Bone marrow (tissue), 2 donors: Measurements from ENCODE around the gene NIN.
A peak's percentile ranks its signal among the peaks of the same experiment; 100 is the strongest.

Source experiments
- DNase-seq, 2 donors: peaks; one replicate each; lab custom pipeline; 2025; lab: John Stamatoyannopoulos, UW

Gene NIN

DNA sequence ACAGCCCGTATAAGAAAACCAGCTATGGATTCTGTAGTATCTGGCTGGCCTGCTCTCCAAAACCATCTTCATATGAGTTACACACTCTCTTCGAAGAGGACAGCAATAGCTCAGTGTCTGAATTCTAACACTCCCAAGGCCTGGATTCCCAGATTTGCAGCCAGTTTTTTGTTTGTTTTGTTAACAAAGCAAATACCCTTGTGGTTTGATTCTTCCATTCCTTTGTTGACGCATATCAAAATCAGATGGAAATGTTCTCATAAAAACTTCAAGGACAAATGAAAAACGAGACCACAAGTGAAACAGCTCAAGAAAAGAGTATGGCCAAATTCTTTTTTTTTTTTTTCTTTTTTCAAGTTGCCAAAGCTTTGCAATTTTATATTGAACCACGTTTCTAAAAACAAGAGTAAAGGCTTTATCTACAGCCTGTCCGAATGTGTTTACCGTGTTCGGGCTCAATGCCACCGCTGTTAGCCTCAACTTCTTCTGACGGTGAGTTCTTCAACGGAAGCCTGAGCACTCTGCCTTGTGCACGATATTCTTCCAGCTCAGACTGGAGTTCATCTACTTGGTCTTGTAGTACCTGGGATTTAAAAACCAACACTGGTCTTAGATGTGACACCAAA is 67.5 kb downstream of the NIN start:
- DNase-seq, result no peak

DNA sequence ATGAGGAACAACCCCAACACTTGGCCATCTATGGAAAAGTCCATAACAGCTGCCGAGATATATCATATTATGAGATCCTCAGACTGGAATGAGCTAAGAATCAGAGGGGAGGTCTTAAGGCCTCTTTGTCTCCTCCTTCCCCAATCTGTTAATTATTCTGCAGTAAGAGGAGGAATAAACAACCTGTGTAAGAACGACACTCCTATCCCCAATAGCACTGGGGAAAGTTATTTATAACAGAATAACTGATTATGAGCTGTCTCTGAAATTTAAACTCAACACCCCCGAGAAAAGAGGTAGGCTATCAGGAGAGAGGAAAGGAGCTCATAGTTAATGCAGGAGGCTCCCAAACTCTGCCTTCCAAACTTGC is 68.0 kb downstream of the NIN start:
- DNase-seq, result no peak

DNA sequence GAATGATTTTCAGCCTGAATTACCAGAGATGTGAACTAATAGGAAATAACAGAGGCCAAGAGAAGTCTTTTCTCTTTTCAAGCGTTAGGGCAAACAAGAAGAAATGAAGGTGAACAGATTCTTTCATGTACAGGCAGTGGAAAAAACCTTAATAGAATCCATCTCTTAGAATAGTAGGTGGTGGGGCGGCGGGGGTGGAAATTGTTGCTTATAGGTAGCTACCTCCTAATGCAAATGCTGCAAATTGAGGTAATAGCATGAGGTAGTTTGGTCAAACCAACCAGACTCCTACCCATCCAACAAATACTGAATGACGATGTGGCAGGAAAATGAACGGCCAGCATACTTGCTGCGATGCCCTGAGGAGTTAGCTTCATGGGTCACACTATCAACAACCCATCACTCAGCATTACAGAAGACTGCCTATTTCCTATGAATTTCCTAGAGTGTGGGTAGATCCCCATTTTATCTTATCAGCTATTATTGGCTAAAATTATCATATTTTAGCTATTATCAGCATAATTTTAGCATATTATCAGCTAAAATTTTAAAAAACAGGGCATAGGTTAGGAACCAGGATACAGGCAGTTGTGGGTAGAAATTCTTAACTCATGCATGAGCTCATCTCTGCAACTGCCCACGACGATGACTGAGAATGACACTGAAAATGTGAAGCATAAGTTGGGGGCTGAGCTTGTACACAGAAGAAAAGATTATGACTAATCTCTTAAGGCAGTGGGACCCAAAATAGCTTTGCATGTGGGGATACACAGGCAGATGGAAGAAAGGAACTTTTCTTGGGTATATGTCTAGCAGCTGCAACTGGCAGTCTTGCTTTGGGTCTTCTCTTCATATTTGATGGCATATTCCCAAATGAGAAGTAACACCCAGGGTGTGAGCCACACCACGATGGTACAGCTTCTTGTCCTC is 68.7 kb downstream of the NIN start:
- DNase-seq, result no peak

DNA sequence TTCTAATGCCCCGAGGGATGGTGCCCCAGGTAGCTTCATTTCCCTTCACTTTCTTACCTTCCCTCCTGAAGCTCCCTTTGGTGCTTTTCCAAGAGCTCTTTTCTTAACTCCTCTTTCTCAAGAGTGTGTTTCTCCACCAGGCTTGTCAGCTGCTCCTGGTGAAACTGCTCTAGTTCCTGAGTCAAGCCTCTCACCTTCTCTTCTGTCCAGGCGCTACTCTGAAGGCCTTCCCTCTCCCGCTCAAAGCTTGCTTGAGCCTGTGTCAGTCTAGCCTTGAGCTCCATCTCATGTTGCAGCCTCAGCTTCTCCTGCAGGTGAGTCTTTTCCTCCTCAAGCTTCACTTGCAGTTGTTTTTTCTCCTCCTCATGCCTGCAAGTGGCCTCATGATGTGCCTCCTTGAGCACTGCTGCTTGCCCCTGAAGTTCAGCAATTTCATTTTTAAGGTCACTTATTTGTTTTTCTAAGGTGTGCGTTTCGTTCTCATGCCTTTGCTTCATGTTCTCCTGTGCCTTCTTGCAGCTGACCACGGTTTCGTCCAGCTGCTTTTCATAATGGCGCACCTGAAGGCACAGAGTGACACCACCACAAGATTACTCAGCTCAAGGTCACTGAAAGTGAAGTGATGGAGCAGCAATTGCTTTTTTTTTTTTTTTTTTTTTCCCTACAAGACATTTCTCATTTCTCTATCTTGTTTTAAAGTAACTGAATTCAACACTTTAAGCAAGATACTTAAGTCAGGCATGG is 71.0 kb downstream of the NIN start:
- no peak for DNase-seq

DNA sequence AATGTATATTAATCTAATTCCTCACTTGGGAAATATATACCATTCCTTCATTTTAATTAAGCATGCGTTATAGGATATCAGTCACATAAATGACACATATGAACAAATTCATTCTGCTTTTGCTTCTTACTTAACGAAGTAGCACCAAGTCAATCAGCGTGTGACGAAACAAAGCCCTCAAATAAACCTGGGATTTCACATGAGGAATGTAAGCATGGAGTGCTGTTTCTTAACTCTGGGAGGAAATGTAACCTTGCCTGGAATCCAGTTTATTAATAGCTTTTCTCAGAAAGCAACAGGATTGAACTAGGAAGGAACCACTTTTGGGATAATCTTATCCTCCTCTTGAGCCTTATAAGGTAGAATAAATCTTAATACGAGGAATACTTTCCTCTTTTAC is 72.0 kb downstream of the NIN start:
- no peak for DNase-seq

DNA sequence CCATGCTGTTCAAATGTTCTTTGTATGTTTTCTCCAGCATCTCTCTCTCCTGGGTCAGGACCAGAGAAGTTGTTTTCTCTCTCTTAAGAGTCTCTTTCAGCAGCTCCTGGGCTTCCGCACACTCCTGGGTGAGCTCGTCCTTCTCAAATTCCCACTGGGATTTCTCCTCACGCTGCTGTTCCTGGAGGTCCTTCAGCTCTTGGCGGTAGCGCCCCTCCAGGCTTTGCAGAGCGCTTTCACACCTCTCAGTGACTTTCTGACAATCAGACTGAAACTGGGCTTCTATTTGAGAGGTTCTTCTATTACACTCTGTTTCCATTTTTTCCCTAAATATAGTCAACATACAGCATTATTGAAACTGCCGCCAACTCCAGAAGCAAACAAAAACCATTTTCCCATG is 72.7 kb downstream of the NIN start:
- no peak for DNase-seq

DNA sequence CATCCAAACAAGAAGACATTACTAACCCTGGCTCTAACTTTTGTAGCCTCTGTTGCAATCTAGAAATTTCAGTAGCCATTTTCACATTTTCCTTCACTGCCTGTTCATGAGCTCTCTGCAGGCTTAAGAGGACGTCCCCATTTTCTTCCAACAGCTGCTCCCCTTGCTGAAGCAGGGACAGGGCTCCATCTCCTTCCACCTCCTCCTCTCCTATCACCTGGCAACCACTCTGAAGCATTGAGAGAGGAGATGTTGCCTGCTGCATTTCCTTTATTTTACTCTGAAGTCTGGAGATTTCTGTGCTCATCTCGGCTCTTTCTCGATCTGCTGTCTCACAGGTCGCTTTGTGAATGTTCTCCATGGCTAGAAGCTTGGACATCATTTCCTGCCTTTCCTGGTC is 73.3 kb downstream of the NIN start:
- no peak for DNase-seq

DNA sequence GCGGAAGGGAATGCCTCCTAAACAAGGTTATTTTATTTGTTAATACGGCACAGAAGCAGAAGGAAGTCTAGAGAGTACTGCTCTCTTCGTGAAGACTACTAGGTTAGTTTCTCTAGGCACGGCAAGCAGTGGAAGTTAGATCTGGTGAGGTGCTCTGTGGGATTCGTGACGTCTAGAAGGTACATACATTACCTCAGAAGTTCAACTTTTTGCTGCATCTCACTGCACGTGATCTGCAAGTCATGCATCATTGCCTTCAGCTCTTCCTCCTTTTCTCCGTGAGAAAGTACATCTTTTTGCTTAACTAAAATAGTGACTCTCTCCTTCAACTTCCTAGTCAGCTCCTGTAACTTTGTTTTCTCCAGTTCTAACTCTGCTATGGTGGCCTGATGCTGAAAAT is 74.7 kb downstream of the NIN start:
- no peak for DNase-seq

DNA sequence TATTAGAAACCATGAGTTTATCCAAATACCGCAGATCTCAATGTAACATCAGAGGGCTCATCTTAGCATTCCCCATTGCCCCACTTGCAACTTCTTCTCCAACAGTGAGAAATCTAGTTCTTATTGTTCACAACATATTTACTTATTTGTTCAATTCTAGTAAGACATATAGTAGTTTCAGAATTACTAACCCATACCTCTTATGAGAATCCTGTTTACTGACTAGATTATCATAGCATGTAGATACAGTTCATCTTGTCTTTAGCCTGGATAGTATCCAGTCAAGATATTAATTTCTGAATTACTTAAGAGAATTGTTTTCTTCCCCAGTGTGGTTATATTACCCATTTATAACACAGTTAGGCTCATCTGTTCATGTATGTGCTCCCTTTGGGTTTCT is 80.6 kb downstream of the NIN start:
- no peak for DNase-seq

DNA sequence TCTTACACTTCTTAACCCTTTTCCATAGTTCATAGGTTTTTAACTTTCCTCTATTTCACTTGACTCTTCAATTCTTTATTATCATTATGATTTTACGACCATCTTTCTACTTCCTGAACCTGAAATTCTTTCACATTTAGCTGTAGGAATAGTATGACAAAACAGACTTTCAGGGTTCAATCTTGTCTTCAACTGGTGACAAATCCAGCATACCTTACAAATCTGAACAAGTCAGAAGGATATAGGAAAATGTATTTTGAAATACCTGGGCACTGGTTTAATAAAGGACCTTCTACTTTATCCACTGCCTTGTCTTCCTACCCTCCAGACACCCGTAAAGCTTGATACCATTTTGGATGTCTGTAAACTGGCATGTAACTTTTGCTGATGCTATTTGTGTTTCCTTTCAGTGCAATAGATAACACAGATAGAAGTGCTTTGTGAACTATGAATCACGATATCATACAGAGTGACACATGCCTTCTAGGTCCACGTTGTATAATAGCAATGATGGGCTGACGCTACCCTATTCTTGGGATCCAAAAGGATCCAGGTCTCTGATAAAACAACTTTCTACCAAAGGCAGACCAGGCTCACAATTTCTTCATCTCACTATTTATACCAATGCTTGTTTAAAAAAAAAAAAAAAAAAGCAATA is 85.4 kb downstream of the NIN start:
- DNase-seq, result no peak

DNA sequence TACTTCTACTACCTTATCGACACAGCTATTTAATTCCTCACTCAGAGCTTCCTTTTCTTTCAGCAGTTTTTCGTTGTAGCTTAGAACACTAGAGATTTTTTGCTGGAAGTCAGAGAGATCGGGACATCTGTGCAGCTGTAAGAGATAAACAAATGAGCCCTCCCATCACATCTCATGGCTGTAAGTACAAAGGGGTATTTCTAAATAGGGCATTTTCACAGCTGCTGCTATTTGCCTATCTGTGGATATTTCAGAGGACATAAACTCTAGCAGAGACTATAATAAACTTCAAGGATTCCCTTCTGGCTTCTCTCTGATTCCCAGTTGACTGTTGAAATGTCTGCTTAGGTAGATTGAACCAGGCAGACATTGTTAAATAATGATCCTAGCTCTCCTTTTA is 86.7 kb downstream of the NIN start:
- DNase-seq, result no peak

DNA sequence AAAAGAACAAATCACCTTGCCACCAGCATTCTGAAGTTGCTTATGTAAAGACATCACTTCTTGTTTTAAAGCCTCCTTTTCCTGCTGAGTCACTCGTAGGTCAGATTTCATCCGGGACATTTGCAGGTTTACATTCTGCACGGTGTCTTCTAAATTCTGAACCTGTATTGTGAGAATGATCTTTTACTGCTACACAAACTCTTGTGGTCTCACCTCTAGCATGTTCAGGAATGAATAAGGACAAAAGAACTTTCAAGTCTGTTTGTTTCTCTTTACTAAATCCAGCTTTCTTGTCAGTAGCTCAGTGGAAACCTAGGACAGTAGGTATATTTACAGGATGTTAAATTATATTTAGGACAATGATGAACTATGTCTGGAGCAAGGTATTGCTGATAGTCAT is 89.4 kb downstream of the NIN start:
- DNase-seq, result peak in 1 of 2 donors; percentile 13

DNA sequence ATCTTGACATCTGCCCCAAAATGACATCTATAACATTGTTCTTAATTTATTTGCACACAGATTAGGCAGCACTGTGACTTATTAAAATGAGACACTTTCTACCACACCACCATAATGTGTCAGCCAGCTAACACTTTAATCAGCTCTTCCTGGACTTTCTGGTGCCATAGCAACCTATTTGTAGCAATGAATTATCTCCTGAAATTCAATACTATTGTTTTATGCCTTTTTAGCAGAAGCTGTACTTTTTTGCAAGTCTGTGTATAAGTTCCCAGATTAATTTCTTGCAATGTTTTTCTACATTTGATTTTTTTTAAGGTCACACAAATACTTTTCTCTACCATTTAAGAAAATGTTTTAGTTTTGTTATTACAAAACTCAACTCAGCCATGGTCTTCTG is 90.1 kb downstream of the NIN start:
- no peak for DNase-seq

DNA sequence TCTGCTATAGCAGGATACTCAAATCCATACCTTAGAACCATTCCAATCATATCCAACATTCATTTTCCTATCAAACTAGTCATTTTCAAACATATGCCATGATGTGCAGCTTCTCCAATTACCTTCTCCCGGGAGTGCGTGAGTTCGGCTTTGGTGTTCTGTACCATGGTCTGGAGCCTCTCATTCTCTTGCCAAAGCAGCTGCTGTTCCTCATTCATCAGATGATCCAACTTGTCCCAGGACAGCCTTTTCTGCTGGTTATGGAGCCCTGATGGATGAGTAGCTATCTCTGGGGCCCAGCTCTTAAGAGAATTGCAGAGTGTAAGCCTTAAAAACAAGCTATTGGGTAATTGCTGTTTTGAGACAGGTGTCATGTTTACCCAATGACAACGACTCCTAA is 91.8 kb downstream of the NIN start:
- no peak for DNase-seq

DNA sequence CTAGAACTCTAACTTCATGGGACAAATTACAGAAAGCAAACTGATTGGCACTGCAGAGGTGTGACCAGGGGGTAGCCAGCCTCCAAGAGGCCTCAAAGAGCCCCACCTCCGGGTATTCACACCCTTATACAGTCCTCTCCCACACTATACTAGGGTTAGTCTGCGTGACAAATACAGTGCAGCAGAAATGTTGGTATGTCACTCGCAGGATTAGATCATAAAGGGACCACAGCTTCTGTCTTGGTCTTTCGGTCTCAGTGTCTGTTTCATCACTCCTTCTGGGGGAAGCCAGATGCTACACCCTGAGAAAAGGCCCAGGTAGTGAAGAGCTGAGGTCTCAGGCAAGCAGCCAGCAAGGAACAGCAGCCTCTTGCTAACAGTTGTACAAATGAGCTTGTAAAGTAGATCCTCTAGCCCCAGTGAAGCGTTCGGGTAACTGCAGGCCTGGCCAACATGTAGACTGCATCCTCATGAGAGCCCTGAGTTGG is 94.0 kb downstream of the NIN start:
- DNase-seq, result no peak

DNA sequence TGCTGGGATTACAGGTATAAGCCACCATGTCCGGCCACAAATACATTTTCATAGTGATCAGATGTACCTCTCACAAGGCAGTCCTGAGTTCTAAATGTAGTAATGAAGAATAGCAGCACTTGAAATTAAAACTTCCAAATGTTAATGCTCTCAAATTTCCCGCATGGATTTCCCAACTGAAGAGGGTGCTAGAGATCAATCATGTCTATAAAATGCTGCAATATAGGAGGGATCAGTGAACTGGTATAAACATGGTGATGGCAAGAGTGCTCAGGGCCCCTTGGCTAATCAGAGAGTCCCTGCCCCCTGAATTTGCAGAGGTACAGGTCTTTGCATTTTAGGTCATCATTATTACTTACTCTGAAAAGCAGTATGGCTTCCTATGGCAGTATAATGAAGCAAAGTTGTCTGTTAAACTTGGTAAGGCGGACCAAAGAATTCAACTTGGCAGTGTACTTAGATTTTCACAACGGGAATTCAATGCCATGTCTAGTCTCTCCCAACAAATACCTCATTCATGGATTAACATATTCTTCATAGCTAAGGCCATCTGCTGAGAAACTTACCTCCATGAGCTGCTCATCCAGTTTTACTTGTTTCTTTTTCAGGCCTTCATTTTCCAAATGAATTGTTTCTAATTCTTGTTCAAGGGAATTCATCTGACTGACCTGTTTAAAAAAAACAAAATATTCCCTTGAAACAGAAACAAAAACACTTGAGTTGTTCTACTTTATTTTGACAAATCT is 95.8 kb downstream of the NIN start:
- no peak for DNase-seq

DNA sequence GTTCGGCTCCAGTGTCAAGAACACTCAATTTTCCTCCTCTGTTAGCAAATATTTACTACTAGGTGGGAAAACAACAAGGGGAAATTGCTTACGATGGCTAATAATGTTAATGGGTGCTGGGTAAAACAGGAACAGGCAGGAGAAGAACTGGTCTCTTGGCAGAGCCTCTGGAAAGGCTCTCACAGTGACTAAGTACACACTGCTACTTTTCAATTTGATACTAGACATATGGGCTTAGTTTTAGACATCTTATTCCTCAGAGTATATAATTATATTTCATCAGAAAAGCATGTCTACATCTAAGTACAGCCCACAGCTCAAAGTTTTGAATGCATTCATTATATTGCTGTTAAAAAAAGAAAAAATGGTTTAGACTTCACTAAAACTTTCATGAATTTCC is 97.5 kb downstream of the NIN start:
- no peak for DNase-seq

DNA sequence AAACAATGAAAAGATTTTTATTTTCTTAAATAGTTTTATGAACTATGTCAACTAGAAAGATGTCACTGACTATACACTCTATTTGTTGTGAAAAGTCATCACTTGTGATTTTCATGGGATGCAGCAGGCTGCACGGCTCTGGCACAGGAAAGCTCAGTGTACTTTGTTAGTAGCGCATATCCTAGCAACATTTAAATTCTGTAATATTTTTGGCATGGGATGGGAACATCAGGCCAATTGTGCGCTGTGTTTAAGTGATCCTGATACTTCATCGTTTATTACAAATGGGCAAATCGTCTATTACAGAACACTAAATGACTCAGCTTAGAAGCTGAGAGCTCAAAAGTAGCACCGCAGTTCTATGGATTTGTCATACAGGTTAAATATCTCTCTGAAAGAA is 102.1 kb downstream of the NIN start:
- DNase-seq, result no peak

DNA sequence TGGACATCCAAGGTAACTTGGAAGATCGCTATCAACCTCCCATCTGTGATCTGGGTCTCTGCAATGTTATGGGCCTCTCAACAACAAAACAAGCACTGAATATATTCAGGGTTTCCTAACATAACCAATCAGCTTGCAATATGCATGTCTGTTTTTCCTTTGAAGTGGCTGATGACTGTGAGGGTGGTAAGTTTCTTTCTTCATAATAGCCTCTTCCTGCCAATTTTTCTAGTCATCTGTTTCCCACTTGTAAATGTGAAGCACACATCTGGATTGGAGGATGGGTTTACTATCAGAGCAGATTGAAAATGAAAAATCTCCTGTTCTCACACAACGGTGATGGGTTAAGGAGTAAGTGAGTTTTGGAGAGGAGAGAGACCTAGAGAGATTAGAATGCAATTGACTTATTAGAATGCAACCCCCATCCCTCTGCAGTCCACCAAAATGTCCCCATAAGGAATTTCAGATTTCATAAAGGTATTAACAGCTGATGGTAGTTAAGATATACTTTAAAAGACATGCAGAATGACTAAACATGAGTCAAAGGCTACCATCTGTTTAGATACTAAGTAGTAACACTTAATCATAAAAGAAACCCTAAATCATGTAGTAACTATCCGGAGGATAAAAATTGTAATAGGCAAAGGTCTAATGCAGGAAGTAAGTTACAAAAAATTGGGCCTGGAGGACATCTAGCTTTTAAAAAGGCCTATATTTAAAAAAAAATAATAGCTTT is 104.4 kb downstream of the NIN start:
- DNase-seq, result no peak

DNA sequence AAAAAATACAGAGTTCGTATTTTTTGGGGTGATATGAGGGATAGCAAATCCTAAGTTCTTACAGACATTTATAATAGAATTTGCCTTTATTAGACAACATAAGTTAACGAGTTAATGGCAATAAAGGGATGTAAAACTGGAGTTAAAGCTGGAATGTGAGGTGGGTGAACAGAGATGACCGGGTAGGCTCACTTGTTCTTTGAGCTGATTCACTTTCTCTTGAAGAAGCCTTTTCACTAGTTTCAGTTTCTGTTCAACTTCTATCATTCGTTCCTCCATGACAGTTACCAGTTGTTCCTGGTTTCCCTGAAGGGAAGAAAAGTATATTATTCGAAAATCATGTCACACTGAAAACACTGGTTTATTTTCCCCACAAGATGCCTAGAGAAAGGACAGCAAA is 105.2 kb downstream of the NIN start:
- no peak for DNase-seq
